ENCODE measurements around the gene SPRED2. TPM values are rescaled to one million over a fixed set of nuclear protein-coding genes. Genes with fewer than 3 reads are reported as not detected.
"Not testable (repeated sequence)": the region's sequence is repeated elsewhere in the genome, so short reads cannot be mapped to it uniquely, and the experiment has no call there.

SPRED2 gene
- total RNA-seq, 2 experiments from 2014 or later, result 9.5 to 12.7 TPM

- POLR2A ChIA-PET, result interaction anchor here (0.5 to 0.6 kb wide), 2 partner anchors 9 to 76 kb away, joined by 3 to 4 read pairs; no protein-coding TSS in a partner anchor
- DNase-seq, result no peak
- Mint-ChIP-seq H3K9me3 (ENCODE audit: insufficient read depth) (no peaks in the 10 kb centered on the region), H3K27me3 (ENCODE audit: low read depth) (no peaks in the 10 kb centered on the region), H3K4me3 (no peak overlapping the region), H3K36me3 (ENCODE audit: low read depth) (peaks cover 4% of the 10 kb centered on the region), H3K27ac (no peak overlapping the region), H3K4me1 (ENCODE audit: low read depth) (peaks cover 20% of the 10 kb centered on the region)
- CTCF ChIA-PET, result interaction anchor here (0.7 to 2.7 kb wide), 4 partner anchors 19 to 237 kb away, joined by 3 to 15 read pairs (median 3); no protein-coding TSS in a partner anchor
- no peak for ATAC-seq
Observed at GRCh38 chr2:65320946-65321345, 111.5 kb downstream of the SPRED2 start.

GRCh38 chr2:65320042-65320725 lies 112.2 kb downstream of the SPRED2 start:
- Mint-ChIP-seq H3K4me3 (no peak overlapping the region), H3K27ac (no peak overlapping the region), H3K27me3 (ENCODE audit: low read depth) (no peaks in the 10 kb centered on the region), H3K9me3 (ENCODE audit: insufficient read depth) (no peaks in the 10 kb centered on the region), H3K36me3 (ENCODE audit: low read depth) (peaks cover 6% of the 10 kb centered on the region), H3K4me1 (ENCODE audit: low read depth) (peaks cover 22% of the 10 kb centered on the region)
- ChIA-PET POLR2A (interaction anchor here (0.5 to 0.6 kb wide), 2 partner anchors 9 to 77 kb away, joined by 3 to 4 read pairs; no protein-coding TSS in a partner anchor), CTCF (interaction anchor here (0.7 to 2.7 kb wide), 4 partner anchors 18 to 238 kb away, joined by 3 to 15 read pairs (median 3); no protein-coding TSS in a partner anchor)
- ATAC-seq (peak; percentile 62), DNase-seq (no peak)

GRCh38 chr2:65319674-65320041 lies 112.7 kb downstream of the SPRED2 start:
- H3K4me1 Mint-ChIP-seq (ENCODE audit: low read depth), result peaks cover 23% of the 10 kb centered on the region
- H3K27ac Mint-ChIP-seq, result no peak overlapping the region
- CTCF ChIA-PET, result interaction anchor here (1.3 to 2.7 kb wide), 3 partner anchors 10 to 238 kb away, joined by 3 to 15 read pairs (median 4); no protein-coding TSS in a partner anchor
- H3K36me3 Mint-ChIP-seq (ENCODE audit: low read depth), result peaks cover 7% of the 10 kb centered on the region
- ATAC-seq (no peak), DNase-seq (no peak)
- H3K4me3 Mint-ChIP-seq, result no peak overlapping the region
- H3K27me3 Mint-ChIP-seq (ENCODE audit: low read depth), result no peaks in the 10 kb centered on the region
- POLR2A ChIA-PET, result no interaction called here
- no peaks in the 10 kb centered on the region for H3K9me3 Mint-ChIP-seq (ENCODE audit: insufficient read depth)

- no peak overlapping the region for H3K27ac Mint-ChIP-seq
- H3K36me3 Mint-ChIP-seq (ENCODE audit: low read depth), result peaks cover 11% of the 10 kb centered on the region
- ATAC-seq (no peak), DNase-seq (no peak)
- no peaks in the 10 kb centered on the region for H3K9me3 Mint-ChIP-seq (ENCODE audit: insufficient read depth)
- H3K27me3 Mint-ChIP-seq (ENCODE audit: low read depth), result no peaks in the 10 kb centered on the region
- peaks cover 23% of the 10 kb centered on the region for H3K4me1 Mint-ChIP-seq (ENCODE audit: low read depth)
- CTCF ChIA-PET, result interaction anchor here (2.0 to 2.7 kb wide), 2 partner anchors 9 to 17 kb away, joined by 4 to 15 read pairs; no protein-coding TSS in a partner anchor
- H3K4me3 Mint-ChIP-seq, result no peak overlapping the region
- POLR2A ChIA-PET, result no interaction called here
Observed at GRCh38 chr2:65319072-65319673, 113.2 kb downstream of the SPRED2 start.

- Mint-ChIP-seq H3K4me1 (ENCODE audit: low read depth) (peaks cover 27% of the 10 kb centered on the region), H3K36me3 (ENCODE audit: low read depth) (peaks cover 21% of the 10 kb centered on the region), H3K27ac (no peak overlapping the region), H3K27me3 (ENCODE audit: low read depth) (no peaks in the 10 kb centered on the region), H3K4me3 (no peak overlapping the region), H3K9me3 (ENCODE audit: insufficient read depth) (no peaks in the 10 kb centered on the region)
- ChIA-PET POLR2A (no interaction called here), CTCF (interaction anchor here (2.0 kb wide), 1 partner anchor 8 kb away, joined by 4 read pairs; no protein-coding TSS in a partner anchor)
- no peak for DNase-seq
- ATAC-seq, result no peak
Observed at GRCh38 chr2:65317841-65318240, 114.6 kb downstream of the SPRED2 start.

GRCh38 chr2:65317351-65317750 lies 115.0 kb downstream of the SPRED2 start:
- H3K4me3 Mint-ChIP-seq; CTCF ChIA-PET; DNase-seq; ATAC-seq; H3K27me3 Mint-ChIP-seq (ENCODE audit: low read depth); POLR2A ChIA-PET; H3K9me3 Mint-ChIP-seq (ENCODE audit: insufficient read depth); H3K27ac Mint-ChIP-seq: not testable (repeated sequence)
- Mint-ChIP-seq H3K4me1 (ENCODE audit: low read depth) (peaks cover 29% of the 10 kb centered on the region), H3K36me3 (ENCODE audit: low read depth) (peaks cover 22% of the 10 kb centered on the region)

- H3K4me3 Mint-ChIP-seq, result no peak overlapping the region
- H3K4me1 Mint-ChIP-seq (ENCODE audit: low read depth), result peaks cover 29% of the 10 kb centered on the region
- no peak for DNase-seq
- ATAC-seq, result no peak
- no peaks in the 10 kb centered on the region for H3K27me3 Mint-ChIP-seq (ENCODE audit: low read depth)
- H3K36me3 Mint-ChIP-seq (ENCODE audit: low read depth), result peaks cover 22% of the 10 kb centered on the region
- POLR2A ChIA-PET, result no interaction called here
- CTCF ChIA-PET, result no interaction called here
- no peak overlapping the region for H3K27ac Mint-ChIP-seq
- no peaks in the 10 kb centered on the region for H3K9me3 Mint-ChIP-seq (ENCODE audit: insufficient read depth)
Observed at GRCh38 chr2:65316072-65316471, 116.3 kb downstream of the SPRED2 start.

GRCh38 chr2:65314801-65315441 lies 117.5 kb downstream of the SPRED2 start:
- Mint-ChIP-seq H3K36me3 (ENCODE audit: low read depth) (peaks cover 22% of the 10 kb centered on the region), H3K27me3 (ENCODE audit: low read depth) (no peaks in the 10 kb centered on the region), H3K9me3 (ENCODE audit: insufficient read depth) (no peaks in the 10 kb centered on the region), H3K4me3 (no peak overlapping the region), H3K4me1 (ENCODE audit: low read depth) (peaks cover 23% of the 10 kb centered on the region), H3K27ac (no peak overlapping the region)
- ATAC-seq (no peak), DNase-seq (no peak)
- ChIA-PET POLR2A (no interaction called here), CTCF (interaction anchor here (0.7 to 1.4 kb wide), 2 partner anchors 11 to 12 kb away, joined by 3 read pairs; no protein-coding TSS in a partner anchor)

GRCh38 chr2:65313954-65314256 lies 118.5 kb downstream of the SPRED2 start:
- Mint-ChIP-seq H3K9me3 (ENCODE audit: insufficient read depth) (no peaks in the 10 kb centered on the region), H3K27me3 (ENCODE audit: low read depth) (no peaks in the 10 kb centered on the region), H3K4me3 (no peak overlapping the region), H3K27ac (no peak overlapping the region), H3K4me1 (ENCODE audit: low read depth) (peaks cover 17% of the 10 kb centered on the region), H3K36me3 (ENCODE audit: low read depth) (peaks cover 20% of the 10 kb centered on the region)
- ATAC-seq, result no peak
- DNase-seq, result no peak
- ChIA-PET CTCF (no interaction called here), POLR2A (no interaction called here)

- peaks cover 17% of the 10 kb centered on the region for H3K4me1 Mint-ChIP-seq (ENCODE audit: low read depth)
- no peaks in the 10 kb centered on the region for H3K9me3 Mint-ChIP-seq (ENCODE audit: insufficient read depth)
- no peak for ATAC-seq
- POLR2A ChIA-PET, result no interaction called here
- no peaks in the 10 kb centered on the region for H3K27me3 Mint-ChIP-seq (ENCODE audit: low read depth)
- H3K4me3 Mint-ChIP-seq, result no peak overlapping the region
- CTCF ChIA-PET, result no interaction called here
- no peak for DNase-seq
- no peak overlapping the region for H3K27ac Mint-ChIP-seq
- H3K36me3 Mint-ChIP-seq (ENCODE audit: low read depth), result peaks cover 20% of the 10 kb centered on the region
Observed at GRCh38 chr2:65313126-65313953, 119.1 kb downstream of the SPRED2 start.

- CTCF ChIA-PET, result no interaction called here
- Mint-ChIP-seq H3K9me3 (ENCODE audit: insufficient read depth) (no peaks in the 10 kb centered on the region), H3K27me3 (ENCODE audit: low read depth) (no peaks in the 10 kb centered on the region), H3K4me3 (no peak overlapping the region), H3K27ac (no peak overlapping the region), H3K36me3 (ENCODE audit: low read depth) (peaks cover 19% of the 10 kb centered on the region), H3K4me1 (ENCODE audit: low read depth) (peaks cover 13% of the 10 kb centered on the region)
- DNase-seq, result no peak
- POLR2A ChIA-PET, result interaction anchor here (1.0 kb wide), 1 partner anchor 9 kb away, joined by 3 read pairs; no protein-coding TSS in a partner anchor
- ATAC-seq, result no peak
Observed at GRCh38 chr2:65311596-65311995, 120.8 kb downstream of the SPRED2 start.

Data from activated CD8-positive, alpha-beta T cell treated with anti-CD3 and anti-CD28 coated beads, Interleukin-2, amount 10 ng/mL, durations not matched to agents 7 days and 5 days (primary cell).